Urinary bladder (tissue), 4 donors: ENCODE results near the gene ATL2. TPM values are rescaled to one million over a fixed set of nuclear protein-coding genes. Genes with fewer than 3 reads are reported as not detected.
"Not testable (repeated sequence)": the region's sequence is repeated elsewhere in the genome, so short reads cannot be mapped to it uniquely, and the experiment has no call there.

Experiments
- DNase-seq: peaks from one replicate; pipeline ENCODE4 v3.0.0-alpha.2; 2015; ENCODE audit errors: extremely low spot score
- H3K27ac ChIP-seq: one replicate; pipeline ENCODE4 v1.5.1; 2013; ENCODE audit warnings: low read depth, mild to moderate bottlenecking, moderate library complexity
- H3K36me3 ChIP-seq: one replicate; pipeline ENCODE4 v1.6.1; 2013; ENCODE audit warnings: mild to moderate bottlenecking, moderate library complexity; ENCODE audit not compliant: insufficient read depth
- H3K4me1 ChIP-seq: one replicate; pipeline ENCODE4 v1.6.1; 2013; ENCODE audit warnings: mild to moderate bottlenecking, moderate library complexity; ENCODE audit not compliant: insufficient read depth
- H3K4me3 ChIP-seq: one replicate; pipeline ENCODE4 v1.5.1; 2013; ENCODE audit warnings: low read depth, low read length
- WGBS: extraction: QIAGEN DNeasy Blood & Tissue Kit; methylation state at CpG from one replicate; pipeline ENCODE4 v1.1.7; 2013; 5-methylcytosine and 5-hydroxymethylcytosine counted together
- polyA plus RNA-seq: library from polyadenylated mRNA; stranded (reverse); fragments of 200-250 nt; gene quantifications from one replicate; pipeline ENCODE4 v1.2.3, GENCODE V29; 2013
- total RNA-seq: library from RNA; depleted of rRNA; stranded (reverse); fragments of >200 nt; gene quantifications from one replicate; pipeline ENCODE4 v1.2.3, GENCODE V29; 2014
- donor health status: healthy with polysubstance abuse.
- donor health status: healthy.

ATL2 gene
- total and polyA plus RNA-seq, 2 donors = 72.7 to 103 TPM

- Histone ChIP-seq H3K36me3 (peaks cover 6% of the 10 kb centered on the region), H3K27ac (no peak overlapping the region), H3K4me1 (no peaks in the 10 kb centered on the region), H3K4me3 (no peak overlapping the region)
- no peak for DNase-seq
Measured at GRCh38 chr2:38294597-38294996, 82.5 kb downstream of the ATL2 start.

DNA sequence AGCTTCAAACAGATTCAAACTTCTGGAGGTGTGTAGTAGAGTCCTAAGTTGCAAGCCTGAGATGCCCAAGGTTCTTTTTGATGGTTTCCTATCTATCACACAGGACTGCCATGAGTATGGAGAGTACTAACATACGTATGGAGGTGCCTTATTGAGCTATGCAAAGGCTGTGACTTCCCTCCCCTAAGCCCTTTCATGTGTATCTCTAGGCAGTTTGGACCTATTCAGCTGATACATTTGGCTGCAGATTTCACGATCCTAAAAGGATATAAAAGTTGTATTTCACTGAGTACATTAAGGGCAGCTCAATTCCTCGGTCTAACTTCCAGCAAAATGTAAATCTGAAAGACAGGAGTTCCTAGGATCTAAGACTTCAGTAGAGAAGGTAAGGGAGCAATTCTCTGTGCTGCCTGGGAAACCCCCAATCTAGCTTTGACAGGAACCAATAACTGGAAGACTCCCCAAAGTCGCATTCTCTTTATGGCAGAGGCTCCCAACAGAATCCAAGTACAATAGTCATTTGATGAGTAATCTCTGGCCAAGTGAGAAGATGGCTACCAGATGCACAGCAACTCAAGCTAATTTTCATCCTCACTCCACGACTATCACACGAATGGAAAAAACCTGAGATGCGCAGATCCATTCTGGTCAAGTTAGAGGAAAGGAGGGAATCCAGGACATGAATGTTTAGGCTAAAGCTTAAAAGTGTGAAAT lies 83.8 kb downstream of the ATL2 start:
- Histone ChIP-seq H3K27ac (no peak overlapping the region), H3K4me3 (no peak overlapping the region), H3K36me3 (peaks cover 6% of the 10 kb centered on the region), H3K4me1 (no peaks in the 10 kb centered on the region)
- no peak for DNase-seq
- 91% methylated on average over 7 of the region's 7 CpGs for WGBS

DNA sequence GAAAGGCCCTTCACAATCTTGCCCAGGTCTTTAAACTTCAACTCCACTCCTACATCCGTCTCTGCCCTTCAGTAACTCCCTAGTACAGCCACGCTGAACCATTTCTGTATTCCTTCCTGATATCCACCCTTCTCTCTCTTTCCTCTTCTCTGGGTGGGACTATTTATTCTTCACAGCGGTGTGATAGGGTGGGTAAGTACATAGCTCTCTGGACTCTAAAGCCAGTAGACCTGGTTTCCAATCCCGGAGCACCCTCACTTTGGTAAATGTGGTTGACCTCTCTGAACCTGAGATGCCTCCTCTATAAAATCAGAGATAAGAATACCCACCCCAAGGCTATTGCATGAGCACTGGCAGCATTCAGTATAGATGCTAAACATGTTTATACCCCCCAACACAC lies 86.7 kb downstream of the ATL2 start:
- DNase-seq = no peak
- H3K36me3 ChIP-seq = no peaks in the 10 kb centered on the region
- H3K4me3 ChIP-seq = no peak overlapping the region
- no peak overlapping the region for H3K27ac ChIP-seq
- no peaks in the 10 kb centered on the region for H3K4me1 ChIP-seq
- 57% methylated on average over 4 of the region's 4 CpGs for WGBS

GRCh38 chr2:38284971-38285370 lies 92.1 kb downstream of the ATL2 start:
- no peak for DNase-seq
- H3K4me3 ChIP-seq = no peak overlapping the region
- H3K27ac ChIP-seq = no peak overlapping the region
- 38% methylated on average over 3 of the region's 3 CpGs for WGBS
- H3K36me3 ChIP-seq = no peaks in the 10 kb centered on the region
- no peaks in the 10 kb centered on the region for H3K4me1 ChIP-seq

DNA sequence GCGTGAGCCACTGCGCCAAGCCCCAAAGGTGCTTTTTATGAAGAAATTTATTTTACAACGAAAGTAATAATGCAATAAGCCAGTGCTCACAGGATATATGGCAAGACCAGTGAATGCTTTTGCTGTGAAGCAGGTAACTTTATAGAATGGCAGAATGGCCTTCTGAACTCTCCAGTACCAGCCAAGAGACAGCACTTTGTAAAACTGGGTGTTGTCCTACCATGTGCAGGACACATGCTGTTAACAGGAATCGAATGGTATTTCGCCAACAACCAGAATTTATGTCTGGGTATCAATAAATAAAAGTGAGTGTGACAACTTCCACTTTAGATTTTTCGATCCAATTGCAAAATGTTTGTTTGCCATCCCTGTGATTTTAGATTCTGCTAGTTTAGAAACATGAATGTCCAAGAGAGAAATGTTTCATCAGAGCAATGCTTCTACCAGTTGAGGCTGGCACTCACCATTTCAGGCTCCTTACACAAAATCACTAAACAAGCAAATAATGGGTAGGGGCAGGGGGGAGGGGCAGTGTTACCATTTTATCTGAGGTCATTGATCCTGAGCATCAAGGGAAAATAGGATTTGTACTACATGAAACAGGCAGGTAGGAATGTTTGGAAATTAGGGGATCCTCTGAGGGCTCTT lies 95.9 kb downstream of the ATL2 start:
- Histone ChIP-seq H3K27ac (no peak overlapping the region), H3K4me1 (no peaks in the 10 kb centered on the region), H3K4me3 (no peak overlapping the region), H3K36me3 (no peaks in the 10 kb centered on the region)
- 92% methylated on average over 6 of the region's 6 CpGs for WGBS
- no peak for DNase-seq

DNA sequence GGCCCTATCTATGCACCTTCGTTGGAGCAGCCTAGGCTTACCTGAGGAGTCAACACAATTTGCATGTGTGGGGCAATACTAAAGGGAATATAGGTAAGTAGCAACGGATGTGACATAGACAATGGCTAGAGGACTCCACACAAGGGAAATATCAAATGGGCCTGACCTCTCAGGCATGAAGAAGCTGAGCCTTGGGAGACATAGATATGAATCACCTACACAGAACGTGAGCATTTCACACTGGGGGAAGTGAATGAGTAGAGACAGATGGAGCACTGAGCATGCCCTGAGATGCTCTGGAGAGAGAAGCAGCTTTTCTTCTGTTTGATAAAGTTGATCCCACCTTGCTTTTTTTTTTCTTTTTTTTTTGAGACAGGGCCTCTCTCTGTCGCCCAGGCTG lies 97.9 kb downstream of the ATL2 start:
- Histone ChIP-seq H3K4me1 (no peaks in the 10 kb centered on the region), H3K36me3 (no peaks in the 10 kb centered on the region), H3K4me3 (no peak overlapping the region), H3K27ac (no peak overlapping the region)
- 89% methylated on average over 4 of the region's 4 CpGs for WGBS
- DNase-seq = no peak

- not testable (repeated sequence) for H3K4me3 ChIP-seq, H3K36me3 ChIP-seq, DNase-seq, H3K4me1 ChIP-seq, H3K27ac ChIP-seq
- 55% methylated on average over 9 of the region's 9 CpGs for WGBS
Measured at GRCh38 chr2:38278117-38278438, 99.0 kb downstream of the ATL2 start.

GRCh38 chr2:38277245-38278116 lies 99.6 kb downstream of the ATL2 start:
- no peak overlapping the region for H3K4me3 ChIP-seq
- no peaks in the 10 kb centered on the region for H3K36me3 ChIP-seq
- no peak for DNase-seq
- no peaks in the 10 kb centered on the region for H3K4me1 ChIP-seq
- H3K27ac ChIP-seq = no peak overlapping the region
- 54% methylated on average over 6 of the region's 6 CpGs for WGBS

GRCh38 chr2:38274286-38275276 lies 102.5 kb downstream of the ATL2 start:
- Histone ChIP-seq H3K27ac (peak overlapping the region; percentile 23), H3K4me3 (no peak overlapping the region), H3K4me1 (no peaks in the 10 kb centered on the region), H3K36me3 (no peaks in the 10 kb centered on the region)
- 46% methylated on average over 7 of the region's 7 CpGs for WGBS
- peak; percentile 79 for DNase-seq

DNA sequence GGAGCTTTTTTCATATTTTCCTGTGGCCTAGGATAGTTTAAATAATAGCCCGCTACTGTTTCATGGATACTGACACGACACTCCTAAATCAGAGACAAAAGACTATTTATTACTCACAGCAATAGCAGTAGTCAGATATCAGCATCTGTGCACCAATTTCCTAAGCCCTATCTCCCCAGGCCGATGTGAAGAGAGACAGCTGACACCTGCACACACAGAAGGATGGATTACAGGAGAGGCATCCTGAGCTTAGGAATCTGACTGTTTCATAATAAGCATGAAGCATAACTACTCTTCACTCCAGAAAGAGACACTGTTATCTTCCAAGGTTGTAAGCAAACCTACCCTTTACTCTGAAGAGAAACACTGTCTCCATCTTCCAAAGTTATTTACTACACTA lies 105.4 kb downstream of the ATL2 start:
- no peaks in the 10 kb centered on the region for H3K36me3 ChIP-seq
- no peak overlapping the region for H3K27ac ChIP-seq
- DNase-seq = no peak
- 90% methylated on average over 3 of the region's 3 CpGs for WGBS
- H3K4me3 ChIP-seq = no peak overlapping the region
- no peaks in the 10 kb centered on the region for H3K4me1 ChIP-seq

- H3K36me3 ChIP-seq = no peaks in the 10 kb centered on the region
- DNase-seq = no peak
- H3K4me3 ChIP-seq = no peak overlapping the region
- no peaks in the 10 kb centered on the region for H3K4me1 ChIP-seq
- H3K27ac ChIP-seq = no peak overlapping the region
- WGBS = 97% methylated on average over 1 of the region's 1 CpG
Measured at GRCh38 chr2:38269421-38269820, 107.7 kb downstream of the ATL2 start.

- 97% methylated on average over 3 of the region's 3 CpGs for WGBS
Measured at GRCh38 chr2:38268691-38269327, 108.3 kb downstream of the ATL2 start.

DNA sequence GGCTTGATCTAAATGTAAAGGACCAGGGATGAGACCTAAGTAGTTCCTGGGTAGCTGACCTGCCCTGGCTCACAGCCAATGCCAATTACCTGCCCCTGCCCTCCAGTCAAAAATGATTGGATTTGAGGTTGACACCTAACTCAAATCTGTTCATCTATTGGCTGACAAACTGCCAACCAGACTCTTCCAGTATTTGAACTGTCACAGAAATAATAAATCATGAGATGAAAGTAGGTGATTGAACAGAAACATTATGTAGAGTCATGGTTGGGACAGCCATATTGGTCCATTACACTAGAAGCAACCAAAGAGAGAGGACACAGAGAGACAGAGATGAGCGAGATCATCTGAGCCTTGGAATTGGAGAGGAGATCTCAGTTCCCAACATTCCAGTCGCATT lies 109.1 kb downstream of the ATL2 start:
- DNase-seq = no peak
- WGBS = 98% methylated on average over 2 of the region's 2 CpGs
- no peak overlapping the region for H3K27ac ChIP-seq

More at GRCh38 chr2:38268691-38269327, 108.3 kb downstream of the ATL2 start:
- no peaks in the 10 kb centered on the region for H3K4me1 ChIP-seq
- H3K4me3 ChIP-seq = no peak overlapping the region
- no peak for DNase-seq
- no peaks in the 10 kb centered on the region for H3K36me3 ChIP-seq
- H3K27ac ChIP-seq = no peak overlapping the region

More for the DNA sequence above, 109.1 kb downstream of the ATL2 start:
- Histone ChIP-seq H3K36me3 (no peaks in the 10 kb centered on the region), H3K4me3 (no peak overlapping the region), H3K4me1 (no peaks in the 10 kb centered on the region)
